Measurements from ENCODE around the gene AGPAT1.

The AGPAT1 gene

GRCh38 chr6:32168350-32168749 lies 7.5 kb downstream of the AGPAT1 start:
- in situ Hi-C loops (cut with HindIII; ENCODE audit: low sequenced_read_pairs): no loop called here
- H3K4me3 ChIP-seq (ENCODE audit: low read depth, low read length): no peak overlapping the region
- no peak for DNase-seq (ENCODE audit: low read depth)

GRCh38 chr6:32167761-32168262 lies 8.1 kb downstream of the AGPAT1 start:
- in situ Hi-C loops (cut with HindIII; ENCODE audit: low sequenced_read_pairs): no loop called here
- no peak overlapping the region for H3K4me3 ChIP-seq (ENCODE audit: low read depth, low read length)
- DNase-seq (ENCODE audit: low read depth): no peak
- TF ChIP-seq CTCF (IDR thresholded peaks at IDR 0.05; ENCODE audit: low read depth, low read length, missing control alignments): no peak

More at GRCh38 chr6:32168350-32168749, 7.5 kb downstream of the AGPAT1 start:
- TF ChIP-seq CTCF (IDR thresholded peaks at IDR 0.05; ENCODE audit: low read depth, low read length, missing control alignments): no peak

GRCh38 chr6:32167154-32167760 lies 8.6 kb downstream of the AGPAT1 start:
- no peak for DNase-seq (ENCODE audit: low read depth)

GRCh38 chr6:32166411-32167061 lies 9.3 kb downstream of the AGPAT1 start:
- H3K4me3 ChIP-seq (ENCODE audit: low read depth, low read length): no peak overlapping the region
- DNase-seq (ENCODE audit: low read depth): no peak
- in situ Hi-C loops (cut with HindIII; ENCODE audit: low sequenced_read_pairs): no loop called here
- no peak for TF ChIP-seq CTCF (IDR thresholded peaks at IDR 0.05; ENCODE audit: low read depth, low read length, missing control alignments)

More at GRCh38 chr6:32167154-32167760, 8.6 kb downstream of the AGPAT1 start:
- no peak overlapping the region for H3K4me3 ChIP-seq (ENCODE audit: low read depth, low read length)
- TF ChIP-seq CTCF (IDR thresholded peaks at IDR 0.05; ENCODE audit: low read depth, low read length, missing control alignments): no peak
- in situ Hi-C loops (cut with HindIII; ENCODE audit: low sequenced_read_pairs): no loop called here

GRCh38 chr6:32164295-32164694 lies 11.6 kb downstream of the AGPAT1 start, which contains the start of gene EGFL8:
Gene EGFL8, plus strand, starts transcription at chr6:32164595. Its CDS starts 1,571 bp downstream, at chr6:32166166.
- H3K4me3 ChIP-seq (ENCODE audit: low read depth, low read length): no peak within 1 kb of the TSS
- no peak for TF ChIP-seq CTCF (IDR thresholded peaks at IDR 0.05; ENCODE audit: low read depth, low read length, missing control alignments)
- DNase-seq (ENCODE audit: low read depth): no peak
- in situ Hi-C loops (cut with HindIII; ENCODE audit: low sequenced_read_pairs): no loop called here

- DNase-seq (ENCODE audit: low read depth): no peak
- TF ChIP-seq CTCF (IDR thresholded peaks at IDR 0.05; ENCODE audit: low read depth, low read length, missing control alignments): no peak
- no peak overlapping the region for H3K4me3 ChIP-seq (ENCODE audit: low read depth, low read length)
- in situ Hi-C loops (cut with HindIII; ENCODE audit: low sequenced_read_pairs): no loop called here
These were observed 12.2 kb downstream of the AGPAT1 start for GRCh38 chr6:32163559-32164258.
